Large intestine (tissue), 3 donors: Measurements from ENCODE around the gene SH2B3. TPM values are rescaled to one million over a fixed set of nuclear protein-coding genes. Genes with fewer than 3 reads are reported as not detected.
"Not testable (repeated sequence)": the region's sequence is repeated elsewhere in the genome, so short reads cannot be mapped to it uniquely, and the experiment has no call there.

Experiments
- DNase-seq, 2 donors: peaks; one replicate each; pipeline versions ENCODE4 v3.0.0 to v3.0.0-alpha.2; 2013
- H3K27ac ChIP-seq: one replicate; pipeline ENCODE4 v1.5.1; 2013; ENCODE audit warnings: low read length
- H3K27me3 ChIP-seq: 2 replicates; pipeline ENCODE4 v1.6.1; 2013; ENCODE audit warnings: low read length; ENCODE audit not compliant: control insufficient read depth, insufficient read depth
- H3K36me3 ChIP-seq: 2 replicates; pipeline ENCODE4 v1.6.1; 2013; ENCODE audit warnings: low read length; ENCODE audit not compliant: control insufficient read depth, insufficient read depth
- H3K4me1 ChIP-seq: one replicate; pipeline ENCODE4 v1.6.1; 2013; ENCODE audit warnings: low read length; ENCODE audit not compliant: control insufficient read depth, insufficient read depth
- H3K4me3 ChIP-seq: one replicate; pipeline ENCODE4 v1.5.1; 2013; ENCODE audit warnings: low read length
- H3K9me3 ChIP-seq: one replicate; pipeline ENCODE4 v1.6.1; 2013; ENCODE audit warnings: mild to moderate bottlenecking, low read depth, low read length, moderate library complexity; ENCODE audit not compliant: control insufficient read depth
- WGBS: methylation state at CpG from one replicate; pipeline ENCODE4 v1.1.5; 2013; ENCODE audit warnings: low lambda C conversion rate; ENCODE audit not compliant: insufficient coverage; 5-methylcytosine and 5-hydroxymethylcytosine counted together
- polyA plus RNA-seq: library from polyadenylated mRNA; unstranded; fragments of 120-200 nt; gene quantifications from one replicate; pipeline ENCODE4 v1.2.1, GENCODE V29; 2013

Gene SH2B3
- polyA plus RNA-seq, 1 donor = 10.8 TPM

GRCh38 chr12:111366075-111366474, 39.6 kb upstream of the SH2B3 start:
- no peak for DNase-seq
- Histone ChIP-seq H3K9me3 (no peaks in the 10 kb centered on the region), H3K27ac (no peak overlapping the region), H3K36me3 (peaks cover 50% of the 10 kb centered on the region), H3K4me3 (no peak overlapping the region), H3K27me3 (no peaks in the 10 kb centered on the region), H3K4me1 (peaks cover 30% of the 10 kb centered on the region)
- WGBS = no CpG with 5 or more reads among the region's 10 CpGs

DNA sequence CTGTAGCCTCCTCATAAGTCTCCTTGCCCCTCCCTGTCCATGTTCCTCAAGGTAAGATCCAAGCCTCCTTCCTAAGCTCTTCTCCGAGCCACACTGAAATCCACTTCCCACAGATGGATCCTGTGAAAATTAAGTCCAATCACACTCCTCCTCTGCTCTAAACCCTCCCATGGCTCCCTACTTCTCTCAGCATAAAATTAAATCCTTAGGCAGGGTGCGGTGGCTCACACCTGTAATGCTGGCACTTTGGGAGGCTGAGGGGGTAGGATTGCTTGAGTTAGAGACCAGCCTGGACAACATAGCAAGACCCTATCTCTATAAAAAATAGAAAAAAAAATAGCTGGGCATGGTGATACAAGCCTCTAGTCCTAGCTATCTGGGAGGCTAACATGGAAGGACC, 39.1 kb upstream of the SH2B3 start:
- no CpG with 5 or more reads among the region's 2 CpGs for WGBS
- H3K9me3 ChIP-seq = no peaks in the 10 kb centered on the region
- DNase-seq = no peak
- no peak overlapping the region for H3K4me3 ChIP-seq
- H3K27ac ChIP-seq = no peak overlapping the region
- no peaks in the 10 kb centered on the region for H3K27me3 ChIP-seq
- H3K4me1 ChIP-seq = peaks cover 30% of the 10 kb centered on the region
- peaks cover 45% of the 10 kb centered on the region for H3K36me3 ChIP-seq

GRCh38 chr12:111367661-111368221, 38.0 kb upstream of the SH2B3 start:
- WGBS = 40% methylated on average over 1 of the region's 7 CpGs
- DNase-seq = peak; percentile 91 to 95
- Histone ChIP-seq H3K9me3 (no peaks in the 10 kb centered on the region), H3K36me3 (peaks cover 35% of the 10 kb centered on the region), H3K27ac (peak overlapping the region; percentile 92), H3K4me3 (peak overlapping the region; percentile 98), H3K4me1 (peaks cover 25% of the 10 kb centered on the region), H3K27me3 (no peaks in the 10 kb centered on the region)

GRCh38 chr12:111368291-111368787, 37.4 kb upstream of the SH2B3 start:
- H3K4me3 ChIP-seq = peak overlapping the region; percentile 98
- DNase-seq = peak in 1 of 2 donors; percentile 56
- no peaks in the 10 kb centered on the region for H3K27me3 ChIP-seq
- H3K4me1 ChIP-seq = peaks cover 25% of the 10 kb centered on the region
- no peaks in the 10 kb centered on the region for H3K9me3 ChIP-seq
- WGBS = no CpG with 5 or more reads among the region's 18 CpGs
- H3K36me3 ChIP-seq = peaks cover 30% of the 10 kb centered on the region
- peak overlapping the region; percentile 92 for H3K27ac ChIP-seq

DNA sequence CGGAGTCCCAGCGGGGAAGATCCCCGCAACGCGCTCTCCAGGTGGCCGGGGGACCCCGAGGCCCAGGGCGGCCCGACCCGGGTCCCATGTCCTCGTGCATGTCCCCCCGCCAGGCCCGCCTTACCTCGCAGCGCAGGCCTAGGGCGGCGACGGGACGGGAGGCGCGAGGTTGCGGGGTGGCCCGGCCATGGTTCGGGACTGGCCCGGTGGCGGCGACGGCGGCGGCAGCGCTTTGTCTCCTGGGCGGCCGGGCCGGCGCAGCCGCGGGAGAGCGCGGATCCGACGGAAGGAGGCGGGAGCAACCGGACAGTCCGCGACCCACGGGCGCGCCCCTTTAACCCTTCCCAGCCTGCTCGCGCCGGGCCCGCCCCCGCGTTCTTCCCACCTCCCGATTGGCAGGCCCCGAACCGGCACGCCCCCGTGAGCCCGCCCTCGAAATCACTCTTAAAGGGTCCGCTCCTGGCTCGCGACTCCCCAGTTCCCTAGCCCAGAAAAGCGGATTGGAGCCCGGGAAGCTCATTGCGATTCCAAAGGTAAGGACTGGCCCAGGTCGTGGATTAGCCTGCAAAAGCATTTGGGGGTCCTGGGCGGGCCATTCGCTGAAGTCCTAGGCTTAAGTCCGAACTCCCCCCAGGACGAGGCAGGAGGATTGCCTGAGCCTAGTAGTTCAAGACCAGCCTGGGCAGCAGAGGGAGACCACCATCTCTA, 36.8 kb upstream of the SH2B3 start, which contains the start of gene PHETA1:
Gene PHETA1, minus strand, starts transcription at position 308 of the 708 bp plus-strand sequence. CDS start 5,668 bp downstream, outside the sequence.
- H3K36me3 ChIP-seq = peaks cover 24% of the 10 kb centered on the region
- no peaks in the 10 kb centered on the region for H3K9me3 ChIP-seq
- peak within 1 kb of the TSS; percentile 98 for H3K4me3 ChIP-seq
- WGBS = no CpG with 5 or more reads among the region's 72 CpGs
- no peaks in the 10 kb centered on the region for H3K27me3 ChIP-seq
- DNase-seq = peak; percentile 91 to 95
- H3K27ac ChIP-seq = peak within 1 kb of the TSS; percentile 92
- peaks cover 25% of the 10 kb centered on the region for H3K4me1 ChIP-seq

GRCh38 chr12:111369496-111370220, 36.1 kb upstream of the SH2B3 start:
- Histone ChIP-seq H3K27me3 (no peaks in the 10 kb centered on the region), H3K9me3 (no peaks in the 10 kb centered on the region), H3K36me3 (peaks cover 18% of the 10 kb centered on the region), H3K4me3 (peak overlapping the region; percentile 98), H3K4me1 (peaks cover 24% of the 10 kb centered on the region), H3K27ac (no peak overlapping the region)
- no peak for DNase-seq
- 90% methylated on average over 2 of the region's 13 CpGs for WGBS

DNA sequence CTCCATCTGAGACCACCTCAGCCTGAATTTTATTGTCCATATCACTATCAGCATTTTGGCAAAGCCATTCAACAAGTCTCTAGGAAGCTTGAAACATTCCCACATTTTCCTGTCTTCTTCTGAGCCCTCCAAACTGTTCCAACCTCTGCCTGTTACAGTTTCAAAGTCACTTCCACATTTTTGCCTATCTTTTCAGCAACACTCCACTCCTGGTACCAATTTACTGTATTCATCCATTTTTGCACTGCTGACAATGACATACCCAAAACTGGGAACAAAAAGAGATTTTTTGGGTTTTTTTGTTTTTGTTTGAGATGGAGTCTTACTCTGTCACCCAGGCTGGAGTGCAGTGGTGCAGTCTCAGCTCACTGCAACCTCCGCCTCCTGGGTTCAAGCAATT, 32.5 kb upstream of the SH2B3 start:
- H3K4me1 ChIP-seq, H3K9me3 ChIP-seq, H3K27me3 ChIP-seq, H3K4me3 ChIP-seq, H3K36me3 ChIP-seq, DNase-seq, H3K27ac ChIP-seq: not testable (repeated sequence)
- no CpG with 5 or more reads among the region's 1 CpG for WGBS

DNA sequence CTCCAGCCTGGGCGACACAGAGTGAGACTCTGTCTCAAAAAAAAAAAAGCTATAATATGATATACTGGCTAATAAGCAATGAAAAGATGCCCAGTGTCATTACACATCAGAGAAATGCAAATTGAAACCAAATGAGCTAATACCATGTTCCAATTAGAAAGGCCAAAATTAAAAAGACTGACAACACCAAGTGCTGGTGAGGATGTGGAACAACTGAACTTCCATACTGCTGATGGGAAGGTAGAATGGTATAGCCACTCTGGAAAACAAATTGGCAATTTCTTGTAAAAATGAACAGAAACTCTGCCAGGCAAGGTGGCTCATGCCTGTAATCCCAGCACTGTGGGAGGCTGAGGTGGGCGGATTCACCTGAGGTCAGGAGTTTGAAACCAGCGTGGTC, 28.3 kb upstream of the SH2B3 start:
- no peak overlapping the region for H3K4me3 ChIP-seq
- no peaks in the 10 kb centered on the region for H3K27me3 ChIP-seq
- H3K9me3 ChIP-seq = no peaks in the 10 kb centered on the region
- no peaks in the 10 kb centered on the region for H3K36me3 ChIP-seq
- H3K4me1 ChIP-seq = no peaks in the 10 kb centered on the region
- DNase-seq = no peak
- no peak overlapping the region for H3K27ac ChIP-seq
- no CpG with 5 or more reads among the region's 3 CpGs for WGBS

GRCh38 chr12:111379942-111380554, 25.7 kb upstream of the SH2B3 start:
- Histone ChIP-seq H3K4me3 (no peak overlapping the region), H3K4me1 (no peaks in the 10 kb centered on the region), H3K27ac (no peak overlapping the region), H3K27me3 (no peaks in the 10 kb centered on the region), H3K9me3 (no peaks in the 10 kb centered on the region), H3K36me3 (no peaks in the 10 kb centered on the region)
- DNase-seq = no peak
- WGBS = 78% methylated on average over 1 of the region's 6 CpGs

DNA sequence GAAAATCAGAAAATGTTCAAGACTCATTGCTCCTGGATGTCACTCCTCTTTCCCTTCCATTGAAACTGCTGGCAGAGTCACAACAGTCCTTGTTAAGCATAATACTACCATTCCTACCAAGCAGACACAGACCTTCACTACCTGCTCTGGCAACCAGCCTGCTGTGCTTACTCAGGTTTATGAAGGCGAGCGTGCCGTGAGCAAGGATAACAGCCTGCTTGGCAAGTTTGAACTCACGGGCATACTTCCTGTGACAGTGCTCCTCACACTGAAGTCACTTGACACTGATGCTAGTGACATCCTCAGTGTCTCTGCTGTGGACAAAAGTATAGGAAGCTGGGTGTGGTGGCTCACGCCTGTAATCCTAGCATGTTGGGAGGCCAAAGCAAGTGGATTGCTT, 21.1 kb upstream of the SH2B3 start:
- Histone ChIP-seq H3K36me3 (no peaks in the 10 kb centered on the region), H3K9me3 (no peaks in the 10 kb centered on the region), H3K27ac (no peak overlapping the region), H3K27me3 (no peaks in the 10 kb centered on the region), H3K4me1 (no peaks in the 10 kb centered on the region), H3K4me3 (no peak overlapping the region)
- no peak for DNase-seq
- no CpG with 5 or more reads among the region's 5 CpGs for WGBS
